ENCODE results near the gene IER5. TPM values are rescaled to one million over a fixed set of nuclear protein-coding genes. Genes with fewer than 3 reads are reported as not detected.

The IER5 gene
- total RNA-seq, 2 donors from 2014 or later, result 13.2 to 21.2 TPM

DNA sequence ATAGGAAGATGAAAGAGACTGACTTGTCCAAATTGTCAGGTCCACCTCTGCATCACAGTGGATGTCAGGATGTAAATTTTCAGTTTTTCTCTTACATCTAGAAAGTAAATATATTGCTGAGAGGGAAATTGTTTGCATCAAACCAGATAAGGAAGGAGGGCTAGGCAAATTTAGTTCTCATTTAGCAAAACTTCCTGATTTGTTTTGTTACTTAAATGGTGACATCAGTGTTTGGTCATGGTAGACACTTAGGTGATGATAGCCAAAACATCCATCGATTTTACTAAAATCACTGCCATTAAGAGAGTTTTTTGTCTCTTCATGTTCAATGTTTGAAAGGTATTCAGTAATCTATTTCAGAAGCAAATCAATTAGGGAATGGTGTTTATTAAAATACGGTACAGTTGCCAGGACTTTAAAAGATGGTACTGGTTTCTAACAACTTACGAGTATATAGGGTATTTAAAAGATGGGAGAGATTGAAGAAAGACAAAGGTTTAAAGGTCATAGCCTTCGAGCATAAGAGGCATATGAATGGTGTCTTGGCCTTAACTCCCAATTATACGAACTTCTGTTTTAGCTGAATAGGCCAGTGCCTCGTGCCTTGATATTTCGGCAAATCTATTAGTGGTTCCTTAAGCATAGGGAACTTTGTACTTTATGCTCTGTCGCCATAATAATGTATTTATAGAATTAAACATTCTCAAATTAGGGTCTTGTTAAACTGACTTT is 3.0 kb downstream of the IER5 start:
- peaks cover 21% of the 10 kb centered on the region for H3K36me3 Mint-ChIP-seq (ENCODE audit: low read depth)
- H3K9ac ChIP-seq (ENCODE audit: extremely low read depth, low read length, poor library complexity, severe bottlenecking), result peak overlapping the region; percentile 62

GRCh38 chr1:181092056-181092455 is 3.6 kb downstream of the IER5 start:
- peak overlapping the region; percentile 93 for H3K4me3 Mint-ChIP-seq
- H3K4me1 ChIP-seq (ENCODE audit: control insufficient read depth, insufficient read depth, low read length), result peaks cover 9% of the 10 kb centered on the region

More for the DNA sequence above, 3.0 kb downstream of the IER5 start:
- Histone ChIP-seq H3K4me3 (ENCODE audit: low read length) (peak overlapping the region; percentile 98), H3K27ac (ENCODE audit: low read depth, low read length) (no peak overlapping the region), H3K36me3 (ENCODE audit: control insufficient read depth, insufficient read depth, low read length) (peaks cover 28% of the 10 kb centered on the region), H3K9me3 (ENCODE audit: control insufficient read depth, low read length) (no peaks in the 10 kb centered on the region), H3K4me1 (ENCODE audit: control insufficient read depth, insufficient read depth, low read length) (peaks cover 5% of the 10 kb centered on the region), H3K27me3 (ENCODE audit: control insufficient read depth, insufficient read depth, low read length, poor library complexity, severe bottlenecking) (no peaks in the 10 kb centered on the region)
- Mint-ChIP-seq H3K4me1 (peaks cover 43% of the 10 kb centered on the region), H3K4me3 (peak overlapping the region; percentile 93), H3K27me3 (ENCODE audit: insufficient read depth) (peaks cover 34% of the 10 kb centered on the region), H3K9me3 (no peaks in the 10 kb centered on the region), H3K27ac (no peak overlapping the region)
- no peak for DNase-seq
- WGBS, 2 experiments (ENCODE audit: insufficient coverage in 1 of 2, insufficient read length in 1 of 2), result 88 to 91% methylated on average over 5 to 7 of the region's 8 CpGs
- TF ChIP-seq, protein P1, sequence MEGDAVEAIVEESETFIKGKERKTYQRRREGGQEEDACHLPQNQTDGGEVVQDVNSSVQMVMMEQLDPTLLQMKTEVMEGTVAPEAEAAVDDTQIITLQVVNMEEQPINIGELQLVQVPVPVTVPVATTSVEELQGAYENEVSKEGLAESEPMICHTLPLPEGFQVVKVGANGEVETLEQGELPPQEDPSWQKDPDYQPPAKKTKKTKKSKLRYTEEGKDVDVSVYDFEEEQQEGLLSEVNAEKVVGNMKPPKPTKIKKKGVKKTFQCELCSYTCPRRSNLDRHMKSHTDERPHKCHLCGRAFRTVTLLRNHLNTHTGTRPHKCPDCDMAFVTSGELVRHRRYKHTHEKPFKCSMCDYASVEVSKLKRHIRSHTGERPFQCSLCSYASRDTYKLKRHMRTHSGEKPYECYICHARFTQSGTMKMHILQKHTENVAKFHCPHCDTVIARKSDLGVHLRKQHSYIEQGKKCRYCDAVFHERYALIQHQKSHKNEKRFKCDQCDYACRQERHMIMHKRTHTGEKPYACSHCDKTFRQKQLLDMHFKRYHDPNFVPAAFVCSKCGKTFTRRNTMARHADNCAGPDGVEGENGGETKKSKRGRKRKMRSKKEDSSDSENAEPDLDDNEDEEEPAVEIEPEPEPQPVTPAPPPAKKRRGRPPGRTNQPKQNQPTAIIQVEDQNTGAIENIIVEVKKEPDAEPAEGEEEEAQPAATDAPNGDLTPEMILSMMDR (conservative IDR thresholded peaks at IDR 0.05), result no peak

GRCh38 chr1:181092883-181093458 is 4.5 kb downstream of the IER5 start:
- 96 to 99% methylated on average over 2 to 4 of the region's 4 CpGs for WGBS, 2 experiments (ENCODE audit: insufficient coverage in 1 of 2, insufficient read length in 1 of 2)
- Histone ChIP-seq H3K9ac (ENCODE audit: extremely low read depth, low read length, poor library complexity, severe bottlenecking) (no peak overlapping the region), H3K9me3 (ENCODE audit: control insufficient read depth, low read length) (no peaks in the 10 kb centered on the region), H3K27me3 (ENCODE audit: control insufficient read depth, insufficient read depth, low read length, poor library complexity, severe bottlenecking) (no peaks in the 10 kb centered on the region), H3K27ac (ENCODE audit: low read depth, low read length) (no peak overlapping the region), H3K4me1 (ENCODE audit: control insufficient read depth, insufficient read depth, low read length) (peaks cover 15% of the 10 kb centered on the region), H3K4me3 (ENCODE audit: low read length) (peak overlapping the region; percentile 98), H3K36me3 (ENCODE audit: control insufficient read depth, insufficient read depth, low read length) (peaks cover 28% of the 10 kb centered on the region)
- peaks cover 21% of the 10 kb centered on the region for H3K36me3 Mint-ChIP-seq (ENCODE audit: low read depth)
- H3K4me1 Mint-ChIP-seq, result peaks cover 57% of the 10 kb centered on the region
- no peak overlapping the region for H3K4me3 Mint-ChIP-seq
- no peaks in the 10 kb centered on the region for H3K9me3 Mint-ChIP-seq
- H3K27me3 Mint-ChIP-seq (ENCODE audit: insufficient read depth), result peaks cover 32% of the 10 kb centered on the region
- TF ChIP-seq, protein P1 (conservative IDR thresholded peaks at IDR 0.05), result no peak
- DNase-seq, result no peak
- H3K27ac Mint-ChIP-seq, result no peak overlapping the region

More at GRCh38 chr1:181092056-181092455, 3.6 kb downstream of the IER5 start:
- TF ChIP-seq, protein P1 (conservative IDR thresholded peaks at IDR 0.05), result no peak
- Mint-ChIP-seq H3K27me3 (ENCODE audit: insufficient read depth) (peaks cover 32% of the 10 kb centered on the region), H3K36me3 (ENCODE audit: low read depth) (peaks cover 21% of the 10 kb centered on the region), H3K4me1 (peaks cover 49% of the 10 kb centered on the region), H3K9me3 (no peaks in the 10 kb centered on the region), H3K27ac (no peak overlapping the region)
- DNase-seq, result no peak
- Histone ChIP-seq H3K9me3 (ENCODE audit: control insufficient read depth, low read length) (no peaks in the 10 kb centered on the region), H3K27ac (ENCODE audit: low read depth, low read length) (no peak overlapping the region), H3K27me3 (ENCODE audit: control insufficient read depth, insufficient read depth, low read length, poor library complexity, severe bottlenecking) (no peaks in the 10 kb centered on the region), H3K4me3 (ENCODE audit: low read length) (peak overlapping the region; percentile 98), H3K9ac (ENCODE audit: extremely low read depth, low read length, poor library complexity, severe bottlenecking) (no peak overlapping the region), H3K36me3 (ENCODE audit: control insufficient read depth, insufficient read depth, low read length) (peaks cover 28% of the 10 kb centered on the region)
- WGBS, 2 experiments (ENCODE audit: insufficient coverage in 1 of 2, insufficient read length in 1 of 2), result 83 to 88% methylated on average over 2 of the region's 2 CpGs
